Lower leg skin (tissue), 4 donors: Measurements from ENCODE around the gene ETV5. TPM values are rescaled to one million over a fixed set of nuclear protein-coding genes. Genes with fewer than 3 reads are reported as not detected.

ENCODE experiments used
- DNase-seq, 2 donors: peaks; one replicate each; pipeline ENCODE4 v3.0.0-alpha.2; 2019; ENCODE audit warnings: low spot score in 2 of 2
- H3K4me3 ChIP-seq: fragments of 200-600 bp; sonication (generic); 2 replicates; pipeline ENCODE4 v1.5.1; 2017; ENCODE audit warnings: mild to moderate bottlenecking, low read depth; ENCODE audit not compliant: poor library complexity, severe bottlenecking
- CTCF ChIP-seq, 3 donors: fragments of 450-650 bp; IDR thresholded peaks; one replicate each; pipeline ENCODE4 v1.5.1; 2016; ENCODE audit warnings: antibody characterized with exemption in 3 of 3, mild to moderate bottlenecking in 3 of 3, moderate library complexity in 2 of 3
- POLR2A ChIP-seq, 2 donors: fragments of 450-650 bp; IDR thresholded peaks; one replicate each; pipeline ENCODE4 v1.6.1; 2016 to 2017; ENCODE audit warnings: antibody characterized with exemption in 2 of 2, mild to moderate bottlenecking in 1 of 2, moderate library complexity in 1 of 2
- WGBS, 2 donors: methylation state at CpG; one replicate each; pipeline ENCODE4 v1.1.5; 2018; 5-methylcytosine and 5-hydroxymethylcytosine counted together
- intact Hi-C: fragments of 100-400 bp; cut with DNase I; formaldehyde crosslinking; loops from one replicate; pipeline ENCODE4 v1.15.0; 2023; ENCODE audit warnings: low total_unique reads
- total RNA-seq, 4 donors: library from RNA; depleted of rRNA; stranded (reverse); fragments of >200 nt; gene quantifications; one replicate each; pipeline ENCODE4 v1.1.0, GENCODE V29; 2016

The ETV5 gene
- total RNA-seq, 4 donors from 2014 or later = 8.1 to 15.3 (median 9.7) TPM

GRCh38 chr3:186115239-186115996 is 6.5 kb upstream of the ETV5 start:
- TF ChIP-seq POLR2A (IDR thresholded peaks at IDR 0.05) = no peak
- no peak for TF ChIP-seq CTCF (IDR thresholded peaks at IDR 0.05)
- 90% methylated on average over 13 to 15 of the region's 15 CpGs for WGBS, 2 donors
- DNase-seq = no peak
- no peak overlapping the region for H3K4me3 ChIP-seq
- intact Hi-C loops = no loop called here

GRCh38 chr3:186110975-186111974 is 2.4 kb upstream of the ETV5 start:
- 75 to 76% methylated on average over 12 of the region's 12 CpGs for WGBS, 2 donors
- no peak overlapping the region for H3K4me3 ChIP-seq
- intact Hi-C loops = no loop called here
- no peak for DNase-seq
- TF ChIP-seq CTCF (IDR thresholded peaks at IDR 0.05) = no peak
- no peak for TF ChIP-seq POLR2A (IDR thresholded peaks at IDR 0.05)

GRCh38 chr3:186109897-186110803 is 1.3 kb upstream of the ETV5 start:
- H3K4me3 ChIP-seq = peak overlapping the region; percentile 19
- intact Hi-C loops = no loop called here
- WGBS, 2 donors = 13 to 15% methylated on average over 29 to 31 of the region's 35 CpGs
- peak in 1 of 2 donors; percentile 86 for DNase-seq
- TF ChIP-seq POLR2A (IDR thresholded peaks at IDR 0.05) (no peak), CTCF (IDR thresholded peaks at IDR 0.05) (no peak)

- peak; percentile 32 to 88 for DNase-seq
- 0 to 1% methylated on average over 39 to 63 of the region's 69 CpGs for WGBS, 2 donors
- H3K4me3 ChIP-seq = peak overlapping the region; percentile 64
- intact Hi-C loops = no loop called here
- no peak for TF ChIP-seq POLR2A (IDR thresholded peaks at IDR 0.05)
- TF ChIP-seq CTCF (IDR thresholded peaks at IDR 0.05) = no peak
Measured at GRCh38 chr3:186108106-186108940, 566 bp downstream of the ETV5 start.
